GM20000 (cell line): ENCODE data around the gene SUCNR1.

Experiments
- DNase-seq: peaks from one replicate; pipeline ENCODE4 v3.0.0; 2012; ENCODE audit warnings: low spot score
- CTCF ChIP-seq: IDR thresholded peaks from 2 replicates; pipeline ENCODE4 v1.5.1; 2012; ENCODE audit warnings: mild to moderate bottlenecking, control low read depth; ENCODE audit errors: extremely low read depth, missing control alignments

SUCNR1 gene

DNA sequence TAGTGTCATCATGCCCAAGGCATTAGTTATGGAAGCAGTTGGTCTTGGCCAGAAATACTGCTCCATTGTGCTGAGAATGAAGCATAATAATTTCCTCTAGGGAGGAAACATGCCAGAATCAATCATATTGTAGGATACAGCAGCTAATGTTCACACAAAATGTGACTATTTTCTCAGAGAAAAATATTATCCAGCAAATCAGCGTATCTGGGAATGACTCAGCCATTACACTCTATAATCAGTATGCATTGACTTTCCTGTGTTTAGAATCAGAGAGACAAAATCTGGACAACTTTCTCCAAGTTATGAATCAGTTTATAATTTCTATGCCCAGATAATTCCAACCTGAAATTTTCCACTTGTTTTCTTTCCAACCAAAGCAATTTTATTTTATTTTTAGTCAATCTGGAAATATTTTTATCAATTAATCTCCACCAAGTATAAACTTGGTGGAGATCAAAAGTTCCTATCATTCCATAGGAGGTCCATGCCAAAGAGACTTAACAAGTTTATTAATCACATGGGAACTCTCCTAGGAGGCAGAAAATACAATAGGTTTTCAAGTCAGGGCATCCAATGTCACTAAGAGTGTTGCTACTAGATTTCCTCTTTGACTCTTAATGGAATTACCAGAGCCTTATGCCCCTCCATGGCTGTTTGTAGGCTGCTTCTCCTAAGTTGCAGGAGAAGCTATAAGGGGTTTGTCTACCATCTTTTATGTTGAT, 36.4 kb downstream of the SUCNR1 start:
- DNase-seq: no peak
- no peak for TF ChIP-seq CTCF

GRCh38 chr3:151911462-151911861, 38.0 kb downstream of the SUCNR1 start:
- DNase-seq: no peak
- TF ChIP-seq CTCF: no peak

- DNase-seq: no peak
- no peak for TF ChIP-seq CTCF
Observed at GRCh38 chr3:151912028-151912427, 38.6 kb downstream of the SUCNR1 start.

GRCh38 chr3:151916781-151917180, 43.3 kb downstream of the SUCNR1 start:
- no peak for DNase-seq
- TF ChIP-seq CTCF: no peak

- DNase-seq: peak; percentile 52
- TF ChIP-seq CTCF: peak; percentile 34
Observed at GRCh38 chr3:151918253-151919029, 45.0 kb downstream of the SUCNR1 start.

DNA sequence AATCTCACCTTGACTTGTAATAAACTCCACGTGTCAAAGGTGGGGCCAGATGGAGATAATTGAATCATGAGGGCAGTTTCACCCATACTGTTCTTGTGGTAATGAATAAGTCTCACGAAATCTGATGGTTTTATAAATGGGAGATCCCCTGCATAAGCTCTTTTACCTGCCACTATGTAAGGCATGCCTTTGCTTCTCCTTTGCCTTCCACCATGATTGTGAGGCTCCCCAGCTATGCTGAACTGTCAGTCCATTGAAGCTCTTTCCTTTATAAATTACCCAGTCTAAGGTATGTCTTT, 45.5 kb downstream of the SUCNR1 start:
- no peak for TF ChIP-seq CTCF
- DNase-seq: no peak

DNA sequence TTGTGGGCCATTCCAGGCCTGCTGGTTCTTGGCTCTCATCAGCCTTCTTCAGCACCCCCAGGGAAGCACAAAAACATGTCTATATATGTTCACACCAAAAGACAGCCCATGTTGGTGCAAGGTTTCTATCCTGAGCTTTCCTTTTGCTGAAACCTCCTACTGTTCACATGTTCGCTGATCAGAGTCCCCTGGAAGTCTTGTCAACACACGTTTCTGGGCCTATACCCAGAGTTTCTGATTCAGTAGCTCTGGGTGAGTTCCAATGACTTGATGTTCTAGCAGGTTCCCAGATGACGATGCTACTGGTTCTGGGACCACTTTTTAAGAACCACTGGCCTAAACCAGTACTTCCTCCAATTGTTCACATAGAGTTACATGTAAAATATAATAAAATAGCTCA, 46.0 kb downstream of the SUCNR1 start:
- DNase-seq: no peak
- no peak for TF ChIP-seq CTCF
